ENCODE measurements around the gene AGAP5.

GRCh38 chr10:73655257-73655989 is 42.5 kb downstream of the AGAP5 start:
- TF ChIP-seq CTCF (CRISPR knock-in tag; IDR thresholded peaks at IDR 0.05) (no peak), PHF5A (CRISPR knock-in tag; IDR thresholded peaks at IDR 0.05; ENCODE audit: low read depth, unreplicated experiment) (no peak), RARG (CRISPR knock-in tag; IDR thresholded peaks at IDR 0.05; ENCODE audit: low read depth) (no peak), RXRB (CRISPR knock-in tag; IDR thresholded peaks at IDR 0.05; ENCODE audit: borderline replicate concordance) (no peak)

Data from HepG2 (cell line).